Skin epidermis (tissue), 12 donors: ENCODE results near the gene TOMM7.
A peak's percentile ranks its signal among the peaks of the same experiment; 100 is the strongest.
"Not testable (repeated sequence)": the region's sequence is repeated elsewhere in the genome, so short reads cannot be mapped to it uniquely, and the experiment has no call there.

Experiments used
- H3K27ac ChIP-seq, 21 experiments: fragments of 200-600 bp; sonication (generic) in 11 of 21; one replicate each; pipeline ENCODE4 v1.5.0; 2020; ENCODE audit warnings: mild to moderate bottlenecking in 3 of 21, inconsistent platforms in 2 of 21, moderate library complexity in 2 of 21
- H3K4me3 ChIP-seq, 7 experiments: fragments of 200-600 bp; sonication (generic) in 2 of 7; one replicate each; pipeline ENCODE4 v1.5.0; 2020; ENCODE audit warnings: inconsistent platforms in 2 of 7, mild to moderate bottlenecking in 2 of 7, moderate library complexity in 1 of 7

TOMM7 gene

GRCh38 chr7:22827563-22827962 lies 4.9 kb upstream of the TOMM7 start:
- H3K4me3 ChIP-seq = no peak overlapping the region
- no peak overlapping the region for H3K27ac ChIP-seq

GRCh38 chr7:22826593-22826992 lies 3.9 kb upstream of the TOMM7 start:
- Histone ChIP-seq H3K4me3 (no peak overlapping the region), H3K27ac (no peak overlapping the region)

GRCh38 chr7:22824760-22825159 lies 2.1 kb upstream of the TOMM7 start:
- no peak overlapping the region for H3K4me3 ChIP-seq
- no peak overlapping the region for H3K27ac ChIP-seq

GRCh38 chr7:22823142-22823497 lies 471 bp upstream of the TOMM7 start:
- Histone ChIP-seq H3K27ac (peak overlapping the region in 16 of 21 experiments; percentile 80 to 95 (median 88)), H3K4me3 (peak overlapping the region; percentile 70 to 90 (median 77))

GRCh38 chr7:22821702-22822485 lies 755 bp downstream of the TOMM7 start:
- H3K4me3 ChIP-seq = peak overlapping the region; percentile 70 to 90 (median 77)
- peak overlapping the region; percentile 73 to 95 (median 87) for H3K27ac ChIP-seq

- H3K27ac ChIP-seq = no peak overlapping the region
Measured at GRCh38 chr7:22819476-22819875, 3.2 kb downstream of the TOMM7 start.

GRCh38 chr7:22814261-22815208 lies 8.1 kb downstream of the TOMM7 start:
- Histone ChIP-seq H3K27ac (no peak overlapping the region), H3K4me3 (no peak overlapping the region)

More at GRCh38 chr7:22819476-22819875, 3.2 kb downstream of the TOMM7 start:
- H3K4me3 ChIP-seq = no peak overlapping the region

- no peak overlapping the region for H3K27ac ChIP-seq
- H3K4me3 ChIP-seq = no peak overlapping the region
Measured at GRCh38 chr7:22812353-22812752, 10.3 kb downstream of the TOMM7 start.

GRCh38 chr7:22811746-22812280 lies 10.8 kb downstream of the TOMM7 start:
- no peak overlapping the region for H3K4me3 ChIP-seq
- no peak overlapping the region for H3K27ac ChIP-seq

- Histone ChIP-seq H3K27ac (peak overlapping the region in 1 of 21 experiments; percentile 37), H3K4me3 (no peak overlapping the region)
Measured at GRCh38 chr7:22810843-22811242, 11.8 kb downstream of the TOMM7 start.

- H3K4me3 ChIP-seq = no peak overlapping the region
- peak overlapping the region in 1 of 21 experiments; percentile 37 for H3K27ac ChIP-seq
Measured at GRCh38 chr7:22809902-22810642, 12.6 kb downstream of the TOMM7 start.

GRCh38 chr7:22808140-22808539 lies 14.5 kb downstream of the TOMM7 start:
- no peak overlapping the region for H3K4me3 ChIP-seq
- no peak overlapping the region for H3K27ac ChIP-seq

- H3K4me3 ChIP-seq = no peak overlapping the region
- no peak overlapping the region for H3K27ac ChIP-seq
Measured at GRCh38 chr7:22806752-22807151, 15.9 kb downstream of the TOMM7 start.

- Histone ChIP-seq H3K4me3 (no peak overlapping the region), H3K27ac (no peak overlapping the region)
Measured at GRCh38 chr7:22805227-22805626, 17.4 kb downstream of the TOMM7 start.

- H3K4me3 ChIP-seq, H3K27ac ChIP-seq: not testable (repeated sequence)
Measured at GRCh38 chr7:22802831-22803230, 19.8 kb downstream of the TOMM7 start.

GRCh38 chr7:22802426-22802825 lies 20.2 kb downstream of the TOMM7 start:
- Histone ChIP-seq H3K4me3 (no peak overlapping the region), H3K27ac (no peak overlapping the region)

GRCh38 chr7:22801912-22802311 lies 20.7 kb downstream of the TOMM7 start:
- Histone ChIP-seq H3K4me3 (no peak overlapping the region), H3K27ac (no peak overlapping the region)

GRCh38 chr7:22799633-22800032 lies 23.0 kb downstream of the TOMM7 start:
- no peak overlapping the region for H3K4me3 ChIP-seq
- H3K27ac ChIP-seq = no peak overlapping the region

GRCh38 chr7:22793593-22794462 lies 28.8 kb downstream of the TOMM7 start:
- H3K27ac ChIP-seq = no peak overlapping the region
- no peak overlapping the region for H3K4me3 ChIP-seq
